ENCODE measurements around the gene DUS1L.
A peak's percentile ranks its signal among the peaks of the same experiment; 100 is the strongest.

The DUS1L gene

DNA sequence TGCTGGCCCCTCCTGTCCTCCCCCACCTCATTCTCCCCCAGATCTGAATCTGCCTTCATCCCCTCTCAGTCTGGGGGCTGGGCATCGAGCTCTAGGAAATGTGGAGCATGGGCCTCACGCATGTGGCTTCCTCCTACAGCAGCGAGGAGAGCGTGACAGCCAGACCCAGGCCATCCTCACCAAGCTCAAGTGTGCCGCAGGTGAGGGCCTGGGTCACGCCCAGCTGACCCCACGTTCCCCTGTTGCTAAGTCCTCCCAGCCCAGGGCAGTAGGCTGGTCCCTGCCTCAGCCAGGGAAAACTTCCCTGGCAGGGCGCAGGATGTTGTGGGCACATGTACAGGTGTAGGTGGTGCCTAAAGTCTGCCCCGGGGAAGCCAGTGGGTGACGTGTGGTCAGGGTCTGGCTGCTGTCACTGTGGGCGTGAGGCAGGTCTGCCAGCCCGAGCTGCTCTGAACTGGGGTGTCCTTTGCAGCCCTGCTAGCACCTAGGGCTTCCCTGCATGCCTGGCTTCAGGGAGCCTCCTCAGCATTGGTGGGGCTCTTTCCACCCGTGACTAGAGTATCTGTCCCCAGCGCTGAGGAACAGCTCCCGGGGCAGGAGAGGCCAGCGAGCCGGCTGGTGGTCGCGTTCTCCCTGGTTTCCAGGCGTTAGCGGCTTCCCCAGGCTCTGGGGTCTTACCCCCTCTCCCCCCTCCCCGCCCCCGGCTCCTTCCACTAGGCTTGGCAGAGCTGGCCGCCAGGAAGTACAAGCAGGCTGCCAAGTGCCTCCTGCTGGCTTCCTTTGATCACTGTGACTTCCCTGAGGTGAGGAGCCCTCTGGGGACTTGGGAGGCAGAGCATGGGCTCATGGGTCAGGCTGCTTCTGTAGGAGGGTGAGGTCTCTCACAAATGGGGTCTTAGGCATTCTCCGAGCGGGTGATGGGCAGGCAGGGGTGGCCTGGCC lies 10.3 kb downstream of the DUS1L start:
- DNase-seq = no peak

- DNase-seq = no peak
These were observed 11.1 kb downstream of the DUS1L start for GRCh38 chr17:82054351-82055022.

DNA sequence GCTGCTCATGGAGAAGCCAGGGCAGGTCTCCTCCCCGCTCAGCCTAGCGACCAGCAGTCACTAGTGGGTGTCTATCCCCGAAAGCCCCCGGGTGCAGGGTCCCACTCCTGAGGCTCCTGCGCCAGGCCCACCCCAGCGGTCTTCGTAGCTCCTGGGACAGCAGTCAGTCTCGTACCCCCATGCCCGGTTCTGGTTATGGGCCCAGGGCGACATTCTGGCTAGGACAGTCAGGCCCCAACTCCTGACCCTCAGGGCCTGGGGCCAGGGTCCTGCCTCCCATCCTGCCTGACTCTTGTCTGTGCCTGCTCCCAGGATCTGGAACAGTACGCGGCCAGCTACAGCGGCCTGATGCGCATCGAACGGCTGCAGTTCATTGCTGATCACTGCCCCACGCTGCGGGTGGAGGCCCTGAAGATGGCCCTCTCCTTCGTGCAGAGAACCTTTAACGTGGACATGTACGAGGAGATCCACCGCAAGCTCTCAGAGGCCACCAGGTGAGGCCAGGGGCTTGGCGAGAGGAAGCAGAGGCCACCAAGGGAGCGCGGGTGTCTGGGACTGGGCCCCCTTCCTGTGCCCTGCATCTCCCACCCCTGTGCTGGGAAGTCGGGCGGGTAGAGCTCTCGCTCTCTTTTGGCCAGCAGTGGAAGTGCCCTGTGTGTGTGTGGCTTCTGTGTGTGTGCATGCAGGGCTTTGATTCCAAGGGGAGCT lies 11.9 kb downstream of the DUS1L start:
- no peak for DNase-seq

DNA sequence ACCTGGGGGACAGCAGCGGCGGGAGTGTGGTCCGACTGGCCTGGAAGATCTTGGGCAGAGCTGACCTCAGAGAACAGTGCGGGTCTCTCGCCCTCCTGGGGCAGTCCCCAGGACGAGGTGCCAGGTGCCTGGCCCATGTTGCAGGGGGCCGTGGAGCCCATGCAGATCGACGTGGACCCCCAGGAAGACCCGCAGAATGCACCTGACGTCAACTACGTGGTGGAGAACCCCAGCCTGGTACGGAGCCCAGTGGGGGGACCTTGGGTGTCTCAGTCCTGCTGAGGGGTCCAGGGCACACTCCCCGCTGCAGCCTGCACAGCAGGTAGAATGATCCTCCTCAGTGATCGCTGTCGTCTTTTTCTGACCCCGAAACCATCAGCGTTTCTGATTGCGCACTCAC lies 12.5 kb downstream of the DUS1L start:
- no peak for DNase-seq

DNA sequence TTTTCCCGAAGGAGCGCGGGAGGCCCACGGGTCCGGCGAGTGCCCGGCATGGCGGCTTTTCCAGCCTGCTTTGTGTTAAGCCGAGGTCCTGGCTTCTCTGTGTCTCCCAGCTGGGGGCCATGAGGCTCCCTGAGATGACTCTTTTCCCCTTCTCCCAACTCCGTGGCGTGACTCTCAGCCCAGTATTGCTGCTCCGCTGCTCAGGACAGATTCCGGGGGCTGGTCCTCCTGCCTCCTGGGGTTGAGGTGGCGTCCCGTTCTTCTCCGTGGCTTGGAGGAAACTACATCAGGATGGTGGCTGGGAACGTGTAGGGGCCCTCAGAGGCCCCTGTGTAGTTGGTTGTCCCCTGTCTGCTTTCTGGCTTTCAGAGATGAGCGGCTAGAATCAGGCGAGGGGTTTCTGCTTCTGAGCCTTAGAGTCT lies 13.0 kb downstream of the DUS1L start:
- no peak for DNase-seq

DNA sequence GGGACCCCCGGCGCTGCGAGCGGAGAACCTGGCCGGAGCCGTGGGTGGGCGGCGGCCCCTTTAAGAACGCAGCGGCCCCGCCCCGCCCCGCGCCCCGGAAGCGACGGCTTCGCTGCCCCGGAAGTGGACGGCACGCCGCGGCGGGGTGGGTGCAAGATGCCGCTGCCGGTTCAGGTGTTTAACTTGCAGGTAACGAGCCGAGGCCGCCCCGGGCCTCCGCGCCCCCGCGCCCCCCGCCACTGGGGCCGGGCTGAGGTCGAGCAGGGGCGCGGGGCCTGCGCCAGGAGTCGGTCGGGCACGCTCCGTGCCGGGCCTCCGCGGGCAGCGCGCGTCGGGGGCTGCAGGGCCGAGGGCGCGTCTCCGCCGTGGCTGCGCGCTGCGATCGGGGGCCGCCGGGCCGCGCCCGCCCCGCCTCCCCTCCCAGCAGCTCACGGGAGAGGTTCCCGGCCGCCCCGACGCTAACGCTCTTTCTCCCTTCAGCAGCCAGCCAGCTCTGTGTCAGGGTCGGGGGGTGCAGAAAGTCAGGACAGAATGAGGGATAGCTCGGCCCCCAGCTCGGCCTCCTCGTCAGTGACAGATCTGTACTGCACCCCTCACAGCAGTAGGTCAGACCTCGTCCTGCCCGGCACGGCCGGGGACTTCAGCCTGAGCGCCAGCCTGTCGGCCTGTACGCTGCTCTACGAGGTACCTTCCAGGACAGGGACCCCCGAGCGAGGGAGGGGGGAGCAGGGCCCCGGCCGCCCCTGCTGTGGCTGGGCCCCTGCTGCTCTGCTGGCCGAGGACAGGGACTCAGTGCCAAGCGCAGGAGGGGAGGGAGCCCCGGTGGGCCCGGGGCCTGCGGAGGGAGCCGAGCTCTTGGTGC lies 13.6 kb downstream of the DUS1L start, which contains the start of the genes GPS1 and RFNG:
Gene GPS1, plus strand, starts transcription at position 123 of the 862 bp plus-strand sequence. Its CDS starts 34 bp downstream, at position 157.
Gene RFNG, minus strand, starts transcription at position 36 of the 862 bp plus-strand sequence. CDS start 45 bp downstream, outside the sequence.
- DNase-seq = peak; percentile 51 to 69 (median 66)

DNA sequence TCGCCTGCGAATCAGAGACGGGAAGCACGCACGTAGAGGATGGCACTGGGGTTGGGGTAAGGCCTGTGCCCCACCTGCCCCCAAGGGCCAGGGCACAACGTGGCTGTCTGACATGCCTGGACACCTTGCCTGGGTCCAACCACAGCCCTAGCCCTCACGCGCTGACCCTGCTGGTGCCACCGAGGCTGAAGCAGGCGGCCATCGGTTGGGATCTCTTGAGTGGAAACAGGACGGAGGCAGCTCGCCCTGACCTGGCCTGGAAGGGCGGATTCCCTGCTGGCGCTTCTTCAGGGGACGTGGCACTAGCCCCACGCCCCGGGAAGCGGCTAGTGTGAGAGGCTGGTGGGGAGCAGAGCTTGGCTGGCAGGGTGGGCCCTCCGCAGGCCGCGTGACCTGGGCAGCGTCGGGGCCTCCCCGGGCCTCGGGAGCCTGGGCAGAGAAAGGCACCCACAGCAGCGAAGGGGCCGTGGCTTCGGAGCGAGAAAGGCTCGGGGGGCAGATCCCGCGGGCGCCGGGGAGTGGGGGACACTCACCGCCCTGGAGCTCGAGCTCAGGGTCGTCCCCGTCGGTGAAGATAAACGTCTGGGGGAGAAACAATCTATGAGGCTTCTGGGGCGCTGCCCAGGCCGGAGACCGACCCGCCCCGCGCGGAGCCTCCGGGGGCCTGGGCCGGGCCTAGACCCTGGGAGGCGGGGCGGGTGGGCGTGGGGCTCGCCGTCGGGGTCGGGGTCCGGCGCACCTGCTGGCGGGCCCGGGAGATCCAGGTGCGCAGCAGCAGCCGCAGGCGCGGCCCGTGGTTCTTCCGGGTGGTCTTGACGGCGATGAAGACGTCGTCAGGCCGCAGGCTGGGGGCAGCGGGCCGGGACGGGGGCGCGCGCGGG lies 14.6 kb downstream of the DUS1L start:
- peak in 1 of 3 experiments; percentile 17 for DNase-seq

GRCh38 chr17:82050152-82050760 lies 15.3 kb downstream of the DUS1L start:
- no peak for DNase-seq

- DNase-seq = no peak
These were observed 16.1 kb downstream of the DUS1L start for GRCh38 chr17:82049521-82049971.

DNA sequence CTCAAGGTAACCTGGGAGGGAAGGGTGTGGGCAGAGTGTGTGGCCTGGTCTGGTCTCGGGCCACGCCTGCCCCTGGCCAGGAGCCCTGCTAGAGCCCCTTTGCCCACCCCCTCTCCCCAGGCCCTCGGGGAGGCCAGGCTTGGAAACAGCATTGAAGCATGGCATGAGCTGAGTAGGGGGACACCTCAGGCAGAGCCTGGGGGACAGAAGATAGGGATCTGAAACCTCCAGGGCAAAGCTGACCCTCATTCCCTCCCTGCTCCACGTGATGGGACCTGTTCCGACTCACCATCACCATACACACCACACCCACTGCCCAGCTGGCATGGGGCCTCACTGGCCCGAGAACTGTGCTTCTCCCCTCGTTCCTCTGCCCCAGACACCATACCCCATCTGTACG lies 16.5 kb downstream of the DUS1L start:
- DNase-seq = no peak

DNA sequence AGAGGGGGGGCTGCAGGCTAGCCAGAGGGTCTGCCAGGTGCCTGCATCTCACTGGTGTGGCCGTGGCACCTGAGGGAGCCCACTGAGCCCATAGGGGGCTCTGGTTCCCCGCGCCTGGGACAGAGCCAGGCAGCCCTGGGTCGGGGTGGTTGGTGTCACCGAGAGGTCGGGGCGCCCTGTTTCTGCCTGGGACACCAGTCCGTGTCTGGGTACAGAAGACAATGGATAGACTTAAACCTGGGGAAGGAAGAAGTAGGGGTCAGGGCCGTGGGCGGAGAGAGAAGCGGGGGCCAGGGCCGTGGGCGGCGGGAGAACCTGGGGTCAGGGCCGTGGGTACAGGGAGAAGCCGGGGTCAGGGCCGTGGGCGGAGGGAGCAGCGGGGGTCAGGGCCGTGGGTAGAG lies 17.0 kb downstream of the DUS1L start:
- DNase-seq = no peak

DNA sequence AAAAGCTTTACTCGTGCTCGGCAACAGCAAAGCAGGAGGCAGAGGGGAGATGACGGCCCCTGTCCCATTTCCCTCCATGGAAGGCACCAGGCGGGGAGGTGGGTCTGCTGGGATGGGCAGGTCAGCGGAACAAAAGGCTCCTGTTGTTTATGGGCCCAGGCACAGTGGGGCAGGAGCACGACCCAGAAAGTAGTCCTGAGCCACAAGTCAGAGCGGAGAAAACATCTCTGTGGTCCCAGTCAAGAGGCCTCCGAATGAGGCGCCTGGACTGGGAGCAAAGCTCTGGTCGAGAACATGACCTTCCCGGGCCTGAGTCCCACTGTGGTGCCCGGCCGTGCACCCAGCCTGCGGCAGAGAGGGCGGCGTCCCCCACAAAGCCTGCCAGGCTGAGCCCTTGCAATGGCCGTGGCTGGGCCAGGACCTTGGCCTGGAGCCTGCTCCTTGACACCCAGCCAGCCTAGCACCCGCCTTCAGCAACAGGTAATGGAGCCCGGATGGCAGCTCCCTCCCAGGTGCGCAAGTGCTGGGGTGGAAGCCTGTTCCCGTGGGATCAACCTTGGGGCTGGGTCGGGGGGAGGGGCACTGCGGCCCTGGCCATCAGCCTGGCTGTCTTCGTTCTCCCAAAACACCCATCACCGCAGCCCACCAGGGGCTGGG lies 17.6 kb downstream of the DUS1L start:
- no peak for DNase-seq

DNA sequence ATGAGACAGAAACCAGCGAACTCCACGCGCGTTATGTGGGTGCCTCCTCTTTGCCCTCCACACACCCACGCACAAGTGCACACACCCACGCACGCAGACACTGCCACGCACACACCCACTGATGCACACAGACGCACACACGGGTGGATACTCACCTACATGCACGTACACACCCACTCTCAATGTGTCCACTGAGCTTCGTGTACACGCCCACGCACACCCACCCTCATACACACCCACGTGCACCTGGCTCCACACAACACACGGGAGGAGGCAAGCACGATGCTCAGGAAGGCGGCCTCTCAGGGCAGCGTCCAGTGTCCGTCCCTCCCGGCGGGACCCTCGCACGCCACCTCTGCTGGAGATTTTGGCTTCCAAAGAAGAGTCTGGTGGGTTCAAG lies 18.2 kb downstream of the DUS1L start:
- no peak for DNase-seq

DNA sequence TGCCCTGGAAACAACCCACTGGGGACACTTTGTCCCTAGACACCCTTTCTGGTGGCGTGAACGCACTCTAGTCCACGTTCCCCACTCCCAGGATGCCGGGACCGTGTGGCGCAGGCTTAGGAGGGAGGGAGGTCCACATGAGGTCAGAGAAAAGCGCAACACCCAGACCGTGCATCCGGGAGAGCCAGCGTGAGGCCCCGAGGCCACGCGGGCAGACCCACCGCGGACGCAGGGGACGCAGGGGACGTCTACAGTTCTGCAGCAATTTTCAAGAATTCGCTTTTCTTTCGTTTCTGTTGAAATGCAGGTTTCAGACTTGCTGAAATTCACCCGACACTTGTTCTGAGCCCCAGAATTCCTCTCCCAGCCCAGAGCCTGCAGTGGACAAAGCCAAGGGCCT lies 18.7 kb downstream of the DUS1L start:
- DNase-seq = no peak

DNA sequence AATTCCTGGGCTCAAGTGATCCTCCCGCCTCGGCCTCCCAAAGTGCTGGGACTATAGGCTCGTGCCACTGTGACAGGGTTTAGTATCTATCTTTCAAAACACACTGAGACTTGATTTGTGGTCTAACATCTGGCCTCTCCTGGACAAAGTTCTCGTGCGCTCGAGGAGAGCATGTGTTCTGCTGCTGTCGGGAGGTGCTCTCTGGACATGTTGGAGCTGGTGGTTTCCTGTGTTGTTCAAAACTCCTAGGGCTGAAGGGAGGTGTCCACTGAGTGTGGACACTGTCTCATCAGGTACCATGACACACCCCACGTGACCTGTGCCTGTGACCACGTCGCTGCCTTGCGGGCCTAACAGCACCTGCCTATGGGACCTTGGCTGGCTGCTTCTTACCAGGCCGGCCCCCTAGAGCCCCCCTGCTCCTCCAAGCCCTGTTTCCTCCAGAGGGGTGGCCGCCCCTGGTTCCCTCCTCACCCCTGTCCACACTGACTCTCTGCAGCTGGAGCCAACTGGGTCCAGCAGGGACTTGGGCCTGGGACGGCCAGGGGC lies 19.6 kb downstream of the DUS1L start:
- DNase-seq = no peak

GRCh38 chr17:82043507-82043906 lies 22.1 kb downstream of the DUS1L start:
- no peak for DNase-seq

GRCh38 chr17:82042649-82043048 lies 23.0 kb downstream of the DUS1L start:
- DNase-seq = no peak

DNA sequence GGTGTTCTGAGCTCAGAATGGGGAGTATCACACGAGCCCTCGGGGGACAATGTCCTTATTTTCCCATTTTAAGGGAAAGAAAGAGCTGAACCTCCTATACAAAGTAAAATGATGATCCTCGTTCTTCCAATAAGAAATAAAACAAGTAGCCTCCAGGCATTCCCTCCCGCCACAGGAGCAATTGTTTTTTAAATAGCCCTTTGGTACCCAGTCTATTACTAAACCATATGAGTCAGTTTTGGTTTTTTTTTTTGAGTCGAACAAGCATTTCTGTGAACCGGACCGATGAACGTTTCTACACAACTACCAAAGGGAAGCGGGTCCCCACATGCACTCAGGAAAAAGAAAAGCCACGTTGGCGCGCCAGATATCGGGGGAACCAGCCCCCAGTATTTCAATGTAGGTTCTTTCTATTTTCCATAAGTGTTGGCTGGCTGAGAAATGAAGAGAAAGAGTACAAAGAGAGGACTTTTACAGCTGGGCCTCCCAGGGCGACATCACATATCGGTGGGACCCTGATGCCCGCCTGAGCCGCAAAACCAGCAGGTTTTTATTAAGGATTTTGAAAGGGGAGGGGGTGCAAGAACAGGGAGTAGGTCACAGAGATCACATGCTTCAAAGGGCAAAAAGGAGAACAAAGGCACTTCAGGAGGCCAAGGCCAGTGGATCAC lies 24.3 kb downstream of the DUS1L start:
- DNase-seq = no peak

DNA sequence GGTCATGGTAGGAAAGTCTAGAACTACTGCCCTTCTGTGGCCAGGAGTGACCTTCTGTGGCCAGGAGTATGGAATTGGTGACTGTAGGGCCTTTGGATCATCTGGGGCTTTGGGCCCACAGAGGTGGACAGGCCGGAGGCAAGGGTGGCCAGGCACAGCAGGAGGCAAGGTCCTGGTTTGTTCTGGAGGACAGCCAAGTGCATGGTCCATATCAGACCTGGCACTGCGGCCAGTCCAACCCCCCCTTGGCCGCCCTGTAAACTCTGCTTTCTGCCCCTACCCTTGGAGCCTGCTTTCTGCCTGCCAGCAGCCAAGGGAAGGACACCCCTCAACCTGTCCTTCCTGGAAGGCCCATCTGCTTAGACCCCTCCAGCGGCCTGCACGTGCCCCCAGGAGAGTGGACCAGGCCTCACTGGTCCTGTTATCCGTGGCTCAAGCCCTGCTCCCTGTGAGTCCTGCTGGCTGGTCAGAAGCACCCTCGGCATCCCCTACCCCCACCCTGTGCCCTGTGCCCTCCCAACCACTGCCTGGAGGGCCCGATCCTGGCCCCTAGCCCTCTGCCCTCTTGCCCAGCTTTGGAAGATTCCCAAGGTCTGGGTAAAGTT lies 25.8 kb downstream of the DUS1L start:
- no peak for DNase-seq

Measured in NCI-H1417 (cell line).